Activated naive CD4-positive, alpha-beta T cell treated with anti-CD3 and anti-CD28 coated beads, Interleukin-2, amount 50 U/mL, for 16 hours (primary cell): ENCODE measurements around the gene FMN1.

Experiments used
- DNase-seq: peaks from one replicate; pipeline ENCODE4 v3.0.0-alpha.2; 2020

The FMN1 gene

DNA sequence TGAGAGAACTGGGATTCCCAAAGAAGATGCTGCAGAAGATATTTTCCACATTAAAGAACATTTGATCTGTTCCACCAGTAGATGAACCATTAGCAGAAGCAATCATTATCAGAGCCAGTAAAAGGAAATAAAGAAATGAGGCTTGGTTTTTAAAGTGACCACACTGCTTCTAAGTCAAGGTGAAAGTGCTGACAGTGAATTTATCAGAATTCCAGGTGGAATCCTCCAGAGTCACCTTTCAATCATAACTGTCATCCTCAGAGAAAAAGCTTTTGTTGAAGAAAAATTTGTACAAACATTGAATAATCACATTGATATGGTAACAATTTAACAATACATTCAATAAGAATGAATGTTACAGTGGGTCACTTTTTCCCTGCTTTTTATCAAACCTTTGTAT lies 376.9 kb downstream of the FMN1 start:
- DNase-seq = no peak

DNA sequence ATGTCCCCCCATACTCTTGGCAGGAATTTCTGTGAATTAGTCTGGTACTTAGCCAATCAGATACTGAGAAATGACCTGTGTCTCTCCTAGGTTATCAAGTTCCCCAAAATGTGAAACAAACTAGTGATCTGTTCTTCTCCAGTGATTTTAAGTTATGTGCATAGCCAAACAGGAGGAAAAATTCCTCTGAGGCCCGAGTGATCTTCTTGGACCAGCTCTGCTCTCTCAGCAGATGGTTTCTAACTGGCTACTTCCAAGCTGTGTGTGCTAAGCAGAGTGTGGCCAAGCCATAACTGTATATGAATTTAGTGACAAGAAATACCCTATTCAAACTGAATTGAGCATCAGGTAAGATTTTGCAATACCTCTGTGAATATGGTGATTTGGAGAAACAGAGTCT lies 387.2 kb downstream of the FMN1 start:
- DNase-seq = no peak

- DNase-seq = no peak
Measured at GRCh38 chr15:32803631-32804030, 390.9 kb downstream of the FMN1 start.

DNA sequence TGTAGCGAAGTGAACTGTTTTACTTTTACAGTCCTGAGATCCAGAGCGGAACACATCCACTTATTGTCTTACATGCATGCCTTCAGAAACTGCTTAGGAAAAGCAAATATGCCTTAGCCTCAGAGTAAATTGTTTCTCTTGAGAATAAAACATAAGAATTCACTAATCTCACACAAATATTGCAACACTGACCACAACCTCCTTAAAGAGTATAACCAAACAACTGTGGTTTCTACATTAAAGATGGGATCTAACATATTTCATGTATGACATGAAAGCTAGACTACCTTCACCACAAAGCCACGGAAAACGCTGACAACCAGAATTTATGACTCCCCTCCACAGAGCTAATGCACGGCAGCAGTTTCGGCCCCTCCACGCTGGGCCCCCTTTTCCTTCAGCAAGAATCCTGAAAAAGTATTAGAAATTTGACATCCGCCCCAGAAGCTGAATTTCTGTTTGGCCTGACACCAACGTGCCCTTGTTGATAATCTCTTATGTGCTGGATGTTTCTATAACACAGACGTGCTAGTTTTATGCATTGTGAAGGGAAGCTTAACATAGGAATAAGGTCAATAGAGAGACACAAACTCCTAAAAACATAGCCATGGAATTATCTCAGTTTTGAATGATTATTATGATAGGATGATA lies 392.1 kb downstream of the FMN1 start:
- DNase-seq = no peak

DNA sequence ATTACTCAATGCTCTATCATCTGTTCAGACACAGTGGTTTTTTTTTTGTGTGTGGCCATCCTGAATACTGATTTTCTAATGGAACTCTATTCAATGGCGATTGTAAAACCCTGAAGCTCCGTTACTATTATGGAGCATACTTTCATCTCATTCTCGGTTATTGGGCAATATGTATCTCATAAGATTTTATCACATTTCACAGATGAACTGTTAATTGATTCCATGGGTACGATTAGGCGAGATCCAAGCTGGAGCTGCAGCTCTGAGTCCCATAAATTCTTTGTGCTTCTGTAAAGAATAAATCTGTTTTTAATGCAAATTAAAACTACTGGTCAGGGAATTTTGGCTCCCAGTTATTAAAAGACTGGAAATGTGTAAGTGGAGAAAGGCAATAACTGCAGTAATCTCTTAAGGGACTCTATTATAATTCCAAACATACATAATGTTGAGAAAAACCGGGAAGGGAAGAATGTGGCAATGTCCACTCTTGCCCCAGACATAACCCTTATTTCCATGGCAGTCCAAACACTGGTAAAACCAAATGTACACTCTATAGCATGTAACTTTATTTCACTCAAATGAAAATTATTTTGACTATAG lies 394.5 kb downstream of the FMN1 start:
- DNase-seq = no peak

DNA sequence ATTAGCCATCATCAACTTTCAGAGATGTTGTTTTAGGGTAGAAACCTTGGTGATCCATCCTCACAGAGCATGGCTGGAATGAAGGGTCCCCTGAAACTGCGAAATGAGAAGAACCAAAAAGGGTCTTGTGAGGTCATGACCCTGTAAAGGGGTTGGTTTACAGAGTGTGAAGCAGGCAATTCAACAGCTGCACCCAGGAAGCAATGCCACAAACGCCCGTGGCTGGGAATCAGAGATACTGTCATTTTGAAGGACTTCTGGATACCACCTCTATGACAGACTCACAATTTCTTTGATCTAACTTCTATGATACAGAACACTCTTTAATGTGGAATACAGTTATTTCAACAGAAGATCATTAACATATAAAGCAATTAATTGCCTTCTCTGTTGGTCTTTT lies 397.7 kb downstream of the FMN1 start:
- no peak for DNase-seq

DNA sequence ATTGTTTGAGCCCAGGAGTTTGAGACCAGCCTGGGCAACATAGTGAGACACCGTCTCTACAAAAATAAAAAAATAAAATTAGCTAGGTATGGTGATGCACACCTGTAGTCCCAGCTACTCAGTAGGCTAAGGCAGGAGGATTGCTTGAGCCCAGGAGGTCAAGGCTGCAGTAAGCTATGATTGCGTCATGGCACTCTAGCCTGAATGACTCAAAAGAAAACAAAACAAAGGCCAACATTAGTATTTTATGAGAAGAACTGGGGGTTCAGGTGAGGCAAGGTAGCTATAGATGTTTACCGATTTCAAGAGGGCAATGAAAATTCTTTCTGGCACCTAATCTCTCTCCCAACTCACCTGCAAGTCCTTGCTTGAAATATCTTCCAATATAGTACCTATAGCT lies 399.5 kb downstream of the FMN1 start:
- no peak for DNase-seq

DNA sequence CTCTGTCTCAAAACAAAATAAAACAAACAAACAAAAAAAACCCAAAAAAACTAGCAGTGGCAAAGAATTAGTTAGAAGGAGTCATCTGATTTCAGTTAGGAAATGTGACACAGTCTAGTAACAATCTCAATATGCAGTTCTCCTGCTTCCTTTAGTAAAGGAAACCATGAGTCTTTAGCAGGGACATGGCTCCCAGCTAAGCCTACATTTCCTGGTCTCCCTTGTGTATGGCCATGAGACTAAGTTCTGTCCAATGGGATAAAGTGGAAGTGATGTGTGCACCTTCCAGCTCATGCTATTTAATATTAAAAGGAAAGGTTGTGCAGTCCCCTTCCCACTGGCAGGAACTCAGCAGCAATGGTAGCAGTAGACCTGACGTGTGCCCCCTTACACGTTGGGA lies 402.1 kb downstream of the FMN1 start:
- no peak for DNase-seq

DNA sequence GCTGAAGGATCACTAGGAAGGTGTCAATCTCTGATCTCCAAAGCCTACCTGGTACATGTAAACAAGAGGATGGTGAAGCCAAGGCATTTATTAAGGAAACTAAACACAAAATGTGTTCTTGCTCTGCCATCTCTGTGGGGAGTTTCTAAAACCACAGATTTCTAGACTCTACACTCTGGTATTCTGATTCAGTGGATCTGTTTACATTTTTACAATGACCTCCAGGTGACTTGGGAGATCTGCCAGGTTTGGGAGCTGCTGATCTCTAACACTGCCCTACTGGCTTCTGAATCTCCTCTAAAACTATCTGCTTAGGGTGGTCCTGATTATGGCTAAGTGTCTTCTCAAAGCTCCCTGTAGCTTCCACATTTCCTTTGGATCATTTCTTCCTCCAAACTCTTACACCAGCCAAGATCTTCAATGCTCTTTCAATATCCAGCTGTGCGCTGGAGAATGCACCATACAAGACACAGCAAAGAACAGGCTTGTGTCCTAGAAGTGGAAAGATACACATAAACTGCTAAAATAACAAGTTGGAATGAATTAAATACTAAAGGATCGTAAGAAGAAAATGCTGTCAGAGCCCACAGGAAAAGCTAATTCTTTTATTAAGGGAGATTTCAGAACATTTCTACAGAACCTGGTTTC lies 404.0 kb downstream of the FMN1 start:
- DNase-seq = no peak

GRCh38 chr15:32787949-32788348 lies 406.6 kb downstream of the FMN1 start:
- DNase-seq = no peak

GRCh38 chr15:32786906-32787305 lies 407.6 kb downstream of the FMN1 start:
- no peak for DNase-seq

DNA sequence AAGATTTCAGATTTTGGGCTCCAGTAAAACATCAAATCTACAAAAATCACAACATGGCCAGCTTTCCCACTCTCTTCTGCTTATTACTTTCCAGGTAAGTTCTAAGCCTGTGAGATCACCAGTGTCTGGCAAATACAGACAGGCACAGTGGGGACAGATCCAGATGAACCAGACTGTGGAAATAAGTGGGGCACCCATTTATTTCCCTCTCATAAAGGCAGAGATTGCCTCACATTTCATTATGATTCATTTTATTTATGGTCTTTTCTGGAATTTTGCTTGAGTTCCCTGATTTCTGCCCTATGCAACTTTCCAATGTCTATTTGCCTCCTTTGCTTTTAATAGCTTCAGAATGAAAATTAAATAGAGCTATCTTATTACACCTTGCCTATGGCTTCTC lies 409.9 kb downstream of the FMN1 start:
- DNase-seq = no peak

GRCh38 chr15:32781781-32782180 lies 412.7 kb downstream of the FMN1 start:
- DNase-seq = no peak

- DNase-seq = no peak
Measured at GRCh38 chr15:32778391-32779176, 415.9 kb downstream of the FMN1 start.

GRCh38 chr15:32775103-32775502 lies 419.4 kb downstream of the FMN1 start:
- DNase-seq = no peak

DNA sequence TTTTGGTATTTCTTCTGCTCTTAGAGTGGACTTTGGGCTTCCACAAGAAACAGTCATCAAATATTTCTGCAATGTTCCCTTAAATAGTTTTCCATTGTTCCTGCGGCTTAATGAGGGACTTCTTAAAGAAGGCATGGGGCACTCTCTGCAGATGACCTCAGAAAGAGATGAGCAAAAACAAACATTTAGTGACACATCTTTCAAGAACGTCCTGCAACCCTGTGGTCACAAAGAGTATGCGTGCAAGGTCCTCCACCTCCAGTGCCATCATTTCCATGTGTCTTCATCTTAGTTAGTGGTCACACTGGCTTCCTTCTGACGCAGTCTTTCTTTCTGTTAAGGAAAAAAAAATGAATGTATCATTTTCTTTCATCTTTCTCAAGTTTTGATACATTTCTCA lies 420.5 kb downstream of the FMN1 start:
- no peak for DNase-seq

GRCh38 chr15:32767236-32767635 lies 427.3 kb downstream of the FMN1 start:
- no peak for DNase-seq

GRCh38 chr15:32766101-32766500 lies 428.4 kb downstream of the FMN1 start:
- no peak for DNase-seq

- no peak for DNase-seq
Measured at GRCh38 chr15:32765236-32765635, 429.3 kb downstream of the FMN1 start.

GRCh38 chr15:32763295-32763694 lies 431.2 kb downstream of the FMN1 start:
- DNase-seq = no peak

DNA sequence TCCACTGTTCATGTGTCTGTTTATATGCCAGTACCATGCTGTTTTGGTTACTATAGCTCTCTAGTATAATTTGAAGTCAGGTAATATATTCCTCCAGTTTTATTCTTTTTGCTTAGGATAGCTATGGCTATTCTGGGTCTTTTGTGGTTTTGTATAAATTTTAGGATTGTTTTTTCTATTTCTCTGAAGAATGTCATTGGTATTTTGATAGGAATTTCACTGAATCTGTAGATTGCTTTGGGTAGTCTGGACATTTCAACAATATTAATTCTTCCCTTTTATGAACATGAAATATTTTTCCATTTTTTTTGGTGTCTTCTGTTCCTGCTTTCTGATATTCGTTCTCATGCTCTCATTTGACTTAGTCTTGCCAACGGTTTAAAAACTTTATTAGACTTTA lies 437.1 kb downstream of the FMN1 start:
- no peak for DNase-seq

GRCh38 chr15:32750979-32751378 lies 443.5 kb downstream of the FMN1 start:
- DNase-seq = no peak

GRCh38 chr15:32747921-32748342 lies 446.6 kb downstream of the FMN1 start:
- DNase-seq = no peak
